GM21737 (cell line): Measurements from ENCODE around the gene NLRC5.
"Not testable (repeated sequence)": the region's sequence is repeated elsewhere in the genome, so short reads cannot be mapped to it uniquely, and the experiment has no call there.

Experiments
- ATAC-seq: cut with Tn5 transposase; IDR thresholded peaks from one replicate; pipeline ENCODE4 v1.9.1; 2021; ENCODE audit warnings: mild to moderate bottlenecking, moderate library complexity; ENCODE audit not compliant: unreplicated experiment

Gene NLRC5

GRCh38 chr16:56960681-56961281, 28.6 kb upstream of the NLRC5 start:
- no peak for ATAC-seq

DNA sequence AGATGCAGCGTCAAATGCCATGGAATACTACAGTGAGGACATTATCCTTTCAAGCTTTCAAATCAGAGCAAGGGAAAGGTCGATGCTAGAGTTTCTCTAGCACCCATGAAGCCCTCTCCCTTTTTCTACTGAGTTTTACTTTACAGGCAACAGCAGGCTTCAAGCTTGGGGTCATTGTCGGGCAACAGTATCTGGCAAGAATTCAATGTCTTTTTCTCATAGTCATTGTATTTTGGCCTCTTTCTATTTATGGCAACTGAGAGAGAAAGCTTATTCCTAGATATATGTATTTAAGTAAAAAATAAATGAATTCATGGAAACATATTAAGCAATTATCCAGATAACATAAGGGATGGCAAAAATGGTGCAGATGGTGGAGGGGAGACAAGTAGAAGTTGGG, 28.0 kb upstream of the NLRC5 start:
- no peak for ATAC-seq

GRCh38 chr16:56961851-56962281, 27.5 kb upstream of the NLRC5 start, which contains the start of gene CETP:
Gene CETP (plus strand): TSS chr16:56961950. CDS start chr16:56961980, 30 bp downstream.
- no peak for ATAC-seq

- no peak for ATAC-seq
These were observed 24.9 kb upstream of the NLRC5 start for GRCh38 chr16:56964243-56965148.

DNA sequence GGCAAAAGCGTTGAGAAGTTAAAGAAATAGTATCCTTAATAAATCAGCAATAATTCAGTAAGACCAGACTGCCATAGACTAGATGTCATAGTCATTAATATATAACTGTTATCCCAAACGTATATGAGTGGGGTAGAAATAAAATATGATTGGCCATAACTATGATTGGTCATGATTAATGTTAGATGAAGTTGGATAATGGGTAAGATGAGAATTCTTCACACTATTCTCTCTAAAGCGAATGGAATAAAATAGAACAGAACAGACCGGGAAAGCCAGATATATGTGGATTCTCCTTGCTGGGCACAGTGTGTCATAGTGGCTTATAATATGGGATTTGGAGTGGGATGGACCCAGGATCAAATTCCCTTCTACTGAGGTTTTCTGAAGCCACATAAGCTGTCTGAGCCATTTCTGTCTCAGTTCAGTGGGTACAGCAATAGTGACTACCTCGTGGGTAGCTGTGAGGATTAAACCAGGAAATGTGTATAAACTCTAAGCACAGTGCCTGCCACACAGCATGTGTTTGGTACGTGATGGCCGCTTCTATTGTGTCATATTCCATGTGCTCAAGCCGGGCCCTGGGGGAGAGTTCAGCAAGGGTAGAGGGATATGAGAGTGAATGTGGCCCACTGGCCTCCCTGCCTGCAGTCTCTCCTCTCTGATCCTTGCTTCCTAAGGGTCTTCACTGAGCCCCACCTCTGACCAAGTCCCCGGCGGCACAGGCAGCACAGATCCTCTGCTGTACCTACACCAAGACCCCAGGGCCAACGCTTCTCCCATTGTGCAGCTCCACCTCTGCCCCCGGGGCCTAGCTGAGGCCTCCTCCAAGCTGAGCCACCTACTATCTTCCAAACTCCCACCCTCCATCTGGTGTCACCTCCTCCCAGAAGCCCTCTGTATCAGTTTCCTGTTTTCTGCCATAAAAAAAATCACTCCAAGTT, 23.9 kb upstream of the NLRC5 start:
- ATAC-seq, result no peak

DNA sequence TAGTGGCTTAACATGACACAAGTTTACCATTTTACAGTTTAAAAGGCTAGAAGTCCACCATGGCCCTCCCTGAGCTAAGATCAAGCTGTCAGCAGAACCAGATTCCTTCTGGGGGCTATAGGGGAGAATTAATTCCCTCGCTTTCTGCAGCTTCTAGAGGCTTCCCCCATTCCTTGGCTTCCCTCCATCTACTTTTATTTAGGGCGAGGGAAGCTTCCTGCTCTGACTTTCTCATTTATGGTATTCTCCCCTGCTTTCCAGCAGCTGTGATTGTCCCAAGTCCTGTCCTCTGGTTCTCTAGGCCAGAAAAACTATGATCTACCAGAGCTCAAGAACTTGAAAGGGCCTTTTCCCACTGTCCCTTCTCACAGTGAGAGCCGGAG, 23.3 kb upstream of the NLRC5 start:
- no peak for ATAC-seq

DNA sequence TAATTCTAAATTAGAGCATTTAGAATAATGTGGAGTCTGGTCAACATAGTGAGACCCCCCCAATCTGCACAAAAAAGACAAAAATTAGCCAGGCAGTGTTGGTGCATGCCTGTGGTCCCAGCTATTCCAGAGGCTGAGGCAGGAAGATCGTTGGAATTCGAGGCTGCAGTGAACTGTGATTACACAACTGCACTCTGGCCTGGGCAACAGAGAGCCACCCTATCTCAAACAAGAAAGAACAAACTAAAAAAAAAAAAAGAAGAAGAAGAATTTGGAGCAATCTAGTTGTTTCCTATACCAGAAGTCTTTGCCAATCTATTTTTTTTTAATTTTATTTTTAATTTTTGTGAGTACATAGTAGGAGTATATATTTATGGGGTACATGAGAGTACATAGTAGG, 21.6 kb upstream of the NLRC5 start:
- no peak for ATAC-seq

- no peak for ATAC-seq
These were observed 19.6 kb upstream of the NLRC5 start for GRCh38 chr16:56969769-56970168.

GRCh38 chr16:56970934-56971767, 18.2 kb upstream of the NLRC5 start:
- ATAC-seq, result peak; percentile 79

- no peak for ATAC-seq
These were observed 17.7 kb upstream of the NLRC5 start for GRCh38 chr16:56971768-56972043.

DNA sequence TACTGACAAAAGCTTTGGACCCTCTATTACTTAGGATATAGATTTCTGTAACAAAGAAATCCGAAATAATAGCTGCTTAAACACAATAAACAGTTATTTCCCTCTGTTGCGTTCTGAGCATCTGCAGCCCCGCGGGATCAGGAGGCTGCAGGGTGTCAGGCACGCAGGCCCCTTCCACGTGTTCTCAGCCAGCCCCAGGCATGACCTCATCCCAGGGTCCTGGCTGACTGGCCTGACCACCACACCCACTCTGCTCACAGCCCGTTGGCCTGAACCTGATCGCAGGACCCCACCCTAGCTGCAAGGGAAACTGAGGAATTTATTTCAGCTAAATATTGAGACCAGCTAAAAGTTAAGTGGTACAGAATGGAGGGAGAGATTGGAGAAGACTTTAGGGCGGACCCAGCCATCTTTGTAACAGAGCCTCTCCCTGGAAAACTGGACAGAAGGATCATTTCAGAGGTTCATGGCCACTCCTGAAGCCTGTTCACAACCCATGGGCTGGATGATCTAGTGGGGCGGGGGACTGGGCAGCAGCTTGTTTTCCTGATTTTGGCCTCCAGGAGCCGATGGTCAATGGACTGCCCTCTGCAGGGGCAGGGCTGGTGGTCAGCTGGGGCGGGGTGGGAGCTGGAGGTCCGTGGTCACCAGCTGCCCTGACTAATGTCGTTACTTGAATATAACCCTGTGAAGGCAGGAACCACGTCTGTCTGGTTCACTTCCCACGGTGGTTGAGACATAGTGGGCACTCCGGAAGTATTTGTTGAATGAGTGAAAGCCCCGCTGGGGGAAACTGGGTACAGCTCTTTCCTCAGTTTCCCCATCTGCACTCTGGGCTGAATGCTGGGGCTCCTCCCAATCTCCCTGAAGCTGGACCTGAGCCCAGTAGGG, 16.7 kb upstream of the NLRC5 start:
- ATAC-seq, result no peak

DNA sequence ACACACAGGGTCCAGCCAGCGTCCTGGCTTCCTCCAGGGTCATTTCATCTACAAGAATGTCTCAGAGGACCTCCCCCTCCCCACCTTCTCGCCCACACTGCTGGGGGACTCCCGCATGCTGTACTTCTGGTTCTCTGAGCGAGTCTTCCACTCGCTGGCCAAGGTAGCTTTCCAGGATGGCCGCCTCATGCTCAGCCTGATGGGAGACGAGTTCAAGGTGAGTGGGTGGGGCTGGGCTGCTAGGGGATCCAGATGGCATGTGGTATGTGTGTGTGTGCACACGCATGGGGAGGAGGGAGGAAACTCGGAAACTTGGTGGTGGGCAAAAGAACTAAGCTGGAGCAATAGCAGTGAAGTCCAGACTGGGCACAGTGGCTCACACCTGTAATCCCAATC, 16.1 kb upstream of the NLRC5 start:
- no peak for ATAC-seq

DNA sequence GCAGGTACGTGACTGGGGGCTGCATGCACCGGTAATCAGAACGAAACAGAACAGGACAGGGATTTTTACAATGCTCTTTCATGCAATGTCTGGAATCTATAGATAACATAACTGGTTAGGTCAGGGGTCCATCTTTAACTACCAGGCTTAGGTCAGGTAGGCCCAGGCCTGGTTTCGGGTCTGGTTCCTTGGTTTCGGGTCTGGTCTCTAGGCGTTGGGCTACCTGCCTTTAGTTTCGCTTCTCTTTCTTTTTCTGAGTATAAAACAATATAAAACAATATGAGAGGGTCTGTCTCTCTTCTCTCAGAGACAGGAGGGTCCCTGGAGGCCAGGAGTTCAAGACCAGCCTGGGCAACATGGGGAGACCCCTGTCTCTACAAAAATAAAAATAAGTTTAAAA, 15.5 kb upstream of the NLRC5 start:
- not testable (repeated sequence) for ATAC-seq

DNA sequence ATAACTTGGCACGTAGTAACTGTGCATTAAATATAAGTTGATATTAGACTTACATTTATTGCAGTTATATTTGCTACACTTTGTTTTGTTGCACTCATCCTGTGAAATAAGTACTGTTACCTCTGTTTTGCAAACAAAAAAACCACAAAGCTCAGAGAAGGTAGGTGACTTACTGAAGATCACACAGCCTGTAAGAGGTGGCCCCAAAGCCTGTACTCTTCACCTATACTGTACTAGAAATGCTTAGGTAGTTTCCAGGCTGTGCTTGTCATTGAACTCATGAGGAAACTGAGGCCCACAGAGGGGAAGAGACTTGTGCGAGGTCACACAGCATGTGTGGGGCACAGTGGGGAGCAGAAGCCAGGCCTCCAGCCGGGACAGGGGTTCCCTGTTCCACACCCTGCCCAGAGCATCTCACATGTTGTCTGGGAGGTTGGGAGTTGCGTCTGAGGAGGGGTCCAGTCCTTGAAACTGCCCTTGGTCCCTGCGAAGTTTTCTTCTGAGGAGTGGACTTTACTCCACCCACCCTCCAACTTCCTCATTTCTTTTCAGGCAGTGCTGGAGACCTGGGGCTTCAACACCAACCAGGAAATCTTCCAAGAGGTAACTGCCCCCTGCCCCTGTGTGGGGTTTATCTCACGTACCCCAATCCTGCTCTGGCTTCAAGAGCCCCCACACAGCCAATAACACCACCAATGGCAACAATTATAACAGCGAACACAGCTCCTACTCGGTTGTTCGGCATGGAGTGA, 14.6 kb upstream of the NLRC5 start:
- ATAC-seq, result no peak

GRCh38 chr16:56975714-56976113, 13.6 kb upstream of the NLRC5 start:
- no peak for ATAC-seq

- ATAC-seq, result no peak
These were observed 12.1 kb upstream of the NLRC5 start for GRCh38 chr16:56977216-56977615.

DNA sequence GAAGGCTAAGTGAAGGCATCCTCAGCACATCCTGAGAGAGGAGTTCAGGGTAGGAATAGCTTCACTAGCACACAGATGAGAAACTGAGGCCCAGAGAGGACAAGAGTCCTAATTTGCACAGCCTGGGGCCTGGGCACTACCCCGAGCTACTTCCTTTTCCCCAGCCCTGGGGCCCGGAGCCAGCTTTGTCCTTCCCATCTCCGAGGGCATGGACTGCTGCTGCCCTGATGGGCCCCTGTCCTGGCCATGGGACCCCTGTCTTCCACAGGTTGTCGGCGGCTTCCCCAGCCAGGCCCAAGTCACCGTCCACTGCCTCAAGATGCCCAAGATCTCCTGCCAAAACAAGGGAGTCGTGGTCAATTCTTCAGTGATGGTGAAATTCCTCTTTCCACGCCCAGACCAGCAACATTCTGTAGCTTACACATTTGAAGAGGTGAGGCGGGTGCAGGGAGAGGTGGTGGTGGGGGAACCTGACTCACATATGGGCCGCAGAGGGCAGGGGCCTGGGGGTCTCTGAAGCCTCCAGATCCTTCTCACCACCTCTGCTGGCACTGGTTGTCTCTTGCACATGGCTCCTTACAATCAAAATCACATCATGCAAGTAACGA, 11.4 kb upstream of the NLRC5 start:
- ATAC-seq, result no peak

GRCh38 chr16:56980201-56980535, 9.2 kb upstream of the NLRC5 start:
- no peak for ATAC-seq
